Osteocyte (in vitro differentiated cells): ENCODE data around the gene PIK3R2. TPM values are rescaled to one million over a fixed set of nuclear protein-coding genes. Genes with fewer than 3 reads are reported as not detected.
"Not testable (repeated sequence)": the region's sequence is repeated elsewhere in the genome, so short reads cannot be mapped to it uniquely, and the experiment has no call there.

ENCODE experiments used
- DNase-seq: peaks from one replicate; pipeline ENCODE4 v3.0.0; 2021; ENCODE audit warnings: mixed read lengths; ENCODE audit not compliant: unreplicated experiment; ENCODE audit errors: extremely low spot score
- H3K27ac Mint-ChIP-seq: one replicate; pipeline ENCODE4 v1.8.0; 2021; ENCODE audit warnings: mild to moderate bottlenecking, mixed read lengths; ENCODE audit not compliant: unreplicated experiment
- H3K27me3 Mint-ChIP-seq: one replicate; pipeline ENCODE4 v1.8.0; 2021; ENCODE audit warnings: mixed read lengths; ENCODE audit not compliant: unreplicated experiment
- H3K36me3 Mint-ChIP-seq: one replicate; pipeline ENCODE4 v1.8.0; 2021; ENCODE audit warnings: mixed read lengths; ENCODE audit not compliant: unreplicated experiment
- H3K4me1 Mint-ChIP-seq: one replicate; pipeline ENCODE4 v1.8.0; 2021; ENCODE audit warnings: mixed read lengths; ENCODE audit not compliant: unreplicated experiment
- H3K4me3 Mint-ChIP-seq: one replicate; pipeline ENCODE4 v1.8.0; 2021; ENCODE audit warnings: mild to moderate bottlenecking, moderate library complexity, mixed read lengths; ENCODE audit not compliant: unreplicated experiment
- H3K9me3 Mint-ChIP-seq: one replicate; pipeline ENCODE4 v1.8.0; 2021; ENCODE audit warnings: mixed read lengths; ENCODE audit not compliant: unreplicated experiment
- total RNA-seq: library from RNA; stranded (reverse); gene quantifications from 2 replicates; pipeline ENCODE4 v1.2.1, GENCODE V29; 2021
- TF ChIP-seq, protein P1 (sequence below): fragments of 200-600 bp; sonication (generic); IDR thresholded peaks from 2 replicates; pipeline ENCODE4 v1.5.0; 2021; ENCODE audit warnings: antibody characterized with exemption, mild to moderate bottlenecking, moderate library complexity

PIK3R2 gene
- total RNA-seq, 1 donor from 2014 or later, result 68.1 TPM

GRCh38 chr19:18205200-18205892 is 52.4 kb downstream of the PIK3R2 start:
- no peaks in the 10 kb centered on the region for H3K9me3 Mint-ChIP-seq
- no peak for DNase-seq

GRCh38 chr19:18206018-18206417 is 53.1 kb downstream of the PIK3R2 start:
- DNase-seq, result no peak
- TF ChIP-seq, protein P1, sequence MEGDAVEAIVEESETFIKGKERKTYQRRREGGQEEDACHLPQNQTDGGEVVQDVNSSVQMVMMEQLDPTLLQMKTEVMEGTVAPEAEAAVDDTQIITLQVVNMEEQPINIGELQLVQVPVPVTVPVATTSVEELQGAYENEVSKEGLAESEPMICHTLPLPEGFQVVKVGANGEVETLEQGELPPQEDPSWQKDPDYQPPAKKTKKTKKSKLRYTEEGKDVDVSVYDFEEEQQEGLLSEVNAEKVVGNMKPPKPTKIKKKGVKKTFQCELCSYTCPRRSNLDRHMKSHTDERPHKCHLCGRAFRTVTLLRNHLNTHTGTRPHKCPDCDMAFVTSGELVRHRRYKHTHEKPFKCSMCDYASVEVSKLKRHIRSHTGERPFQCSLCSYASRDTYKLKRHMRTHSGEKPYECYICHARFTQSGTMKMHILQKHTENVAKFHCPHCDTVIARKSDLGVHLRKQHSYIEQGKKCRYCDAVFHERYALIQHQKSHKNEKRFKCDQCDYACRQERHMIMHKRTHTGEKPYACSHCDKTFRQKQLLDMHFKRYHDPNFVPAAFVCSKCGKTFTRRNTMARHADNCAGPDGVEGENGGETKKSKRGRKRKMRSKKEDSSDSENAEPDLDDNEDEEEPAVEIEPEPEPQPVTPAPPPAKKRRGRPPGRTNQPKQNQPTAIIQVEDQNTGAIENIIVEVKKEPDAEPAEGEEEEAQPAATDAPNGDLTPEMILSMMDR, result no peak
- Mint-ChIP-seq H3K4me3 (peak overlapping the region; percentile 86), H3K4me1 (peaks cover 27% of the 10 kb centered on the region), H3K36me3 (no peaks in the 10 kb centered on the region), H3K27ac (peak overlapping the region; percentile 97), H3K9me3 (no peaks in the 10 kb centered on the region), H3K27me3 (peaks cover 2% of the 10 kb centered on the region)

More at GRCh38 chr19:18205200-18205892, 52.4 kb downstream of the PIK3R2 start:
- Mint-ChIP-seq H3K27ac (peak overlapping the region; percentile 97), H3K36me3 (no peaks in the 10 kb centered on the region), H3K4me1 (peaks cover 27% of the 10 kb centered on the region), H3K27me3 (no peaks in the 10 kb centered on the region), H3K4me3 (peak overlapping the region; percentile 86)
- TF ChIP-seq, protein P1, result no peak

GRCh38 chr19:18208098-18208951 is 55.4 kb downstream of the PIK3R2 start:
- TF ChIP-seq, protein P1, result peak; percentile 71
- Mint-ChIP-seq H3K9me3 (no peaks in the 10 kb centered on the region), H3K36me3 (no peaks in the 10 kb centered on the region), H3K4me3 (no peak overlapping the region), H3K27ac (no peak overlapping the region), H3K27me3 (peaks cover 3% of the 10 kb centered on the region), H3K4me1 (peaks cover 23% of the 10 kb centered on the region)
- DNase-seq, result no peak

DNA sequence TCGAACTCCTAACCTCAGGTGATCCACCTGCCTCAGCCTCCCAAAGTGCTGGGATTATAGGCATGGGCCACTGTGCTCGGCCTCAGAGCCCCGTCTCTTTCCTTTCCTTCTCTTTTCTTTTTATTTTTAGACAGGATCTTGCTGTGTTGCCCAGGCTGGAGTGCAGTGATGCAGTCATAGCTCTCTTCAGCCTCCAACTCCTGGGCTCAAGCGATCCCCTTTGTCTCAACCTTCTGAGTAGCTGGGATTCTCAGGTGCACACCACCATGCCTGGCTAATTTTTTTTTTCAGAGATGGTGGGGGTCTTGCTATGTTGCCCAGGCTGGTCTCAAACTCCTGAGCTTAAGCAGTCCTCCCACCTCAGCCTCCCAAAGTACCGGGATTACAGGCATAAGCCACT is 56.9 kb downstream of the PIK3R2 start:
- H3K36me3 Mint-ChIP-seq, H3K9me3 Mint-ChIP-seq, H3K27me3 Mint-ChIP-seq, H3K4me3 Mint-ChIP-seq, H3K27ac Mint-ChIP-seq, DNase-seq: not testable (repeated sequence)
- peaks cover 16% of the 10 kb centered on the region for H3K4me1 Mint-ChIP-seq

GRCh38 chr19:18211683-18212082 is 58.7 kb downstream of the PIK3R2 start:
- Mint-ChIP-seq H3K9me3 (no peaks in the 10 kb centered on the region), H3K4me3 (no peak overlapping the region), H3K27ac (no peak overlapping the region), H3K4me1 (peaks cover 5% of the 10 kb centered on the region), H3K36me3 (no peaks in the 10 kb centered on the region), H3K27me3 (peaks cover 3% of the 10 kb centered on the region)
- TF ChIP-seq, protein P1, result no peak
- no peak for DNase-seq
